Fibroblast of upper back skin (primary cell): ENCODE data around the gene EXOC4.

Experiments
- DNase-seq: peaks from one replicate; pipeline ENCODE4 v3.0.0-alpha.2; 2013

Gene EXOC4

GRCh38 chr7:133912916-133913697, 660.2 kb downstream of the EXOC4 start:
- DNase-seq = peak; percentile 56

GRCh38 chr7:133916621-133917020, 663.7 kb downstream of the EXOC4 start:
- no peak for DNase-seq

- peak; percentile 10 for DNase-seq
These were observed 666.9 kb downstream of the EXOC4 start for GRCh38 chr7:133919810-133920209.

GRCh38 chr7:133921635-133922182, 668.8 kb downstream of the EXOC4 start:
- DNase-seq = no peak

- no peak for DNase-seq
These were observed 671.1 kb downstream of the EXOC4 start for GRCh38 chr7:133923974-133924373.

- DNase-seq = no peak
These were observed 678.2 kb downstream of the EXOC4 start for GRCh38 chr7:133931053-133931452.

GRCh38 chr7:133932591-133932990, 679.7 kb downstream of the EXOC4 start:
- DNase-seq = no peak

- DNase-seq = no peak
These were observed 681.5 kb downstream of the EXOC4 start for GRCh38 chr7:133934262-133934976.

- no peak for DNase-seq
These were observed 682.1 kb downstream of the EXOC4 start for GRCh38 chr7:133934977-133935330.

GRCh38 chr7:133936074-133936473, 683.2 kb downstream of the EXOC4 start:
- no peak for DNase-seq

- DNase-seq = no peak
These were observed 684.9 kb downstream of the EXOC4 start for GRCh38 chr7:133937786-133938185.

GRCh38 chr7:133940368-133940767, 687.5 kb downstream of the EXOC4 start:
- no peak for DNase-seq

GRCh38 chr7:133941496-133941895, 688.6 kb downstream of the EXOC4 start:
- DNase-seq = peak; percentile 76

- DNase-seq = peak; percentile 11
These were observed 692.6 kb downstream of the EXOC4 start for GRCh38 chr7:133945497-133945896.

GRCh38 chr7:133947458-133948254, 694.8 kb downstream of the EXOC4 start:
- DNase-seq = no peak

- no peak for DNase-seq
These were observed 695.7 kb downstream of the EXOC4 start for GRCh38 chr7:133948588-133948987.

GRCh38 chr7:133950855-133951254, 698.0 kb downstream of the EXOC4 start:
- DNase-seq = no peak

GRCh38 chr7:133955208-133955607, 702.3 kb downstream of the EXOC4 start:
- no peak for DNase-seq

GRCh38 chr7:133957845-133958244, 705.0 kb downstream of the EXOC4 start:
- no peak for DNase-seq

GRCh38 chr7:133958822-133959221, 705.9 kb downstream of the EXOC4 start:
- no peak for DNase-seq

- DNase-seq = no peak
These were observed 706.6 kb downstream of the EXOC4 start for GRCh38 chr7:133959505-133959904.

- DNase-seq = no peak
These were observed 708.8 kb downstream of the EXOC4 start for GRCh38 chr7:133961724-133962123.

GRCh38 chr7:133962646-133963045, 709.8 kb downstream of the EXOC4 start:
- no peak for DNase-seq
